ENCODE results near the gene CYP2C19. TPM values are rescaled to one million over a fixed set of nuclear protein-coding genes. Genes with fewer than 3 reads are reported as not detected.

The CYP2C19 gene
- polyA plus RNA-seq, 1 donor (not counting 4 experiments of a cell fraction or from before 2014, with no cell fraction given), result not detected

GRCh38 chr10:94777886-94778458 lies 15.5 kb downstream of the CYP2C19 start:
- H3K9me1 ChIP-seq (ENCODE audit: control insufficient read depth, extremely low read depth, insufficient read depth, low read length), result no peaks in the 10 kb centered on the region
- H3K4me1 ChIP-seq (ENCODE audit: control insufficient read depth, extremely low read depth, insufficient read depth, low read length), result no peaks in the 10 kb centered on the region
- DNase-seq (ENCODE audit: low read depth, low spot score) (no peak), FAIRE-seq (no peak)
- H3K27me3 ChIP-seq (ENCODE audit: control insufficient read depth, extremely low read depth, insufficient read depth, low read length), result no peaks in the 10 kb centered on the region
- TF ChIP-seq CTCF (optimal IDR thresholded peaks at IDR 0.05 in 1 of 3, IDR thresholded peaks at IDR 0.05 in 1 of 3, conservative IDR thresholded peaks at IDR 0.05 in 1 of 3; ENCODE audit: extremely low read depth in 1 of 3, insufficient read depth in 2 of 3, low read length in 3 of 3), result no peak
- no peak for TF ChIP-seq EZH2 (IDR thresholded peaks at IDR 0.05; ENCODE audit: low read length)
- no peaks in the 10 kb centered on the region for H3K36me3 ChIP-seq (ENCODE audit: control insufficient read depth in 2 of 2, extremely low read depth in 1 of 2, insufficient read depth in 2 of 2, low read length in 2 of 2)
- H4K20me1 ChIP-seq (ENCODE audit: control insufficient read depth, extremely low read depth, insufficient read depth, low read length), result no peaks in the 10 kb centered on the region
- H3K9me3 ChIP-seq (ENCODE audit: control insufficient read depth, low read depth, low read length), result no peaks in the 10 kb centered on the region
- H3K4me3 ChIP-seq (ENCODE audit: control insufficient read depth in 2 of 3, extremely low read depth in 1 of 3, insufficient read depth in 2 of 3, low read depth in 1 of 3, low read length in 3 of 3), result no peak overlapping the region
- dilution Hi-C loops (cut with MboI; ENCODE audit: extremely low pct_ligation_motif_present, low sequenced_read_pairs), result no loop called here
- H3K27ac ChIP-seq (ENCODE audit: control insufficient read depth, insufficient read depth, low read length), result no peak overlapping the region
- no peak overlapping the region for H2AFZ ChIP-seq (ENCODE audit: control insufficient read depth, low read length)
- no peak overlapping the region for H3K4me2 ChIP-seq (ENCODE audit: control insufficient read depth, extremely low read depth, insufficient read depth, low read depth, low read length)
- H3K79me2 ChIP-seq (ENCODE audit: control insufficient read depth, insufficient read depth, low read length), result no peaks in the 10 kb centered on the region
- H3K9ac ChIP-seq (ENCODE audit: control insufficient read depth, extremely low read depth, insufficient read depth, low read length), result no peak overlapping the region

- H3K4me1 ChIP-seq (ENCODE audit: control insufficient read depth, extremely low read depth, insufficient read depth, low read length), result no peaks in the 10 kb centered on the region
- dilution Hi-C loops (cut with MboI; ENCODE audit: extremely low pct_ligation_motif_present, low sequenced_read_pairs), result no loop called here
- no peak for FAIRE-seq
These were observed 18.4 kb downstream of the CYP2C19 start for GRCh38 chr10:94780844-94781243.

More at GRCh38 chr10:94780844-94781243, 18.4 kb downstream of the CYP2C19 start:
- H3K27ac ChIP-seq (ENCODE audit: control insufficient read depth, insufficient read depth, low read length), result no peak overlapping the region
- H3K9me3 ChIP-seq (ENCODE audit: control insufficient read depth, low read depth, low read length), result no peaks in the 10 kb centered on the region
- no peak overlapping the region for H3K4me3 ChIP-seq (ENCODE audit: control insufficient read depth in 2 of 3, extremely low read depth in 1 of 3, insufficient read depth in 2 of 3, low read depth in 1 of 3, low read length in 3 of 3)
- H3K9ac ChIP-seq (ENCODE audit: control insufficient read depth, extremely low read depth, insufficient read depth, low read length), result no peak overlapping the region
- no peak overlapping the region for H3K4me2 ChIP-seq (ENCODE audit: control insufficient read depth, extremely low read depth, insufficient read depth, low read depth, low read length)
- H3K79me2 ChIP-seq (ENCODE audit: control insufficient read depth, insufficient read depth, low read length), result no peaks in the 10 kb centered on the region
- H4K20me1 ChIP-seq (ENCODE audit: control insufficient read depth, extremely low read depth, insufficient read depth, low read length), result no peaks in the 10 kb centered on the region
- H3K9me1 ChIP-seq (ENCODE audit: control insufficient read depth, extremely low read depth, insufficient read depth, low read length), result no peaks in the 10 kb centered on the region
- TF ChIP-seq CTCF (optimal IDR thresholded peaks at IDR 0.05 in 1 of 3, IDR thresholded peaks at IDR 0.05 in 1 of 3, conservative IDR thresholded peaks at IDR 0.05 in 1 of 3; ENCODE audit: extremely low read depth in 1 of 3, insufficient read depth in 2 of 3, low read length in 3 of 3), result no peak
- no peak for TF ChIP-seq EZH2 (IDR thresholded peaks at IDR 0.05; ENCODE audit: low read length)
- no peak overlapping the region for H2AFZ ChIP-seq (ENCODE audit: control insufficient read depth, low read length)
- H3K36me3 ChIP-seq (ENCODE audit: control insufficient read depth in 2 of 2, extremely low read depth in 1 of 2, insufficient read depth in 2 of 2, low read length in 2 of 2), result no peaks in the 10 kb centered on the region
- no peak for DNase-seq (ENCODE audit: low read depth, low spot score)
- H3K27me3 ChIP-seq (ENCODE audit: control insufficient read depth, extremely low read depth, insufficient read depth, low read length), result no peaks in the 10 kb centered on the region

Data from keratinocyte (primary cell).